Tibial artery (tissue), 4 donors: Measurements from ENCODE around the gene PRND.
"Not testable (repeated sequence)": the region's sequence is repeated elsewhere in the genome, so short reads cannot be mapped to it uniquely, and the experiment has no call there.

ENCODE experiments used
- DNase-seq, 2 donors: peaks; one replicate each; pipeline ENCODE4 v3.0.0-alpha.2; 2019
- H3K27ac ChIP-seq, 2 donors: fragments of 200-600 bp; sonication (generic) in 1 of 2; 1 replicate in 1 of 2; 2 replicates in 1 of 2; pipeline ENCODE4 v1.5.1; 2018 to 2019; ENCODE audit warnings: mild to moderate bottlenecking in 1 of 2
- H3K27me3 ChIP-seq, 2 donors: fragments of 200-600 bp; sonication (generic) in 1 of 2; one replicate each; pipeline versions ENCODE4 v1.5.1 to v1.6.0; 2016 to 2019
- H3K36me3 ChIP-seq, 3 donors: fragments of 200-600 bp; sonication (generic) in 2 of 3; one replicate each; pipeline ENCODE4 v1.5.1; 2016 to 2019; ENCODE audit warnings: mild to moderate bottlenecking in 2 of 3
- H3K4me1 ChIP-seq, 4 donors: fragments of 200-600 bp; sonication (generic) in 2 of 4; 1 replicate in 3 of 4; 2 replicates in 1 of 4; pipeline ENCODE4 v1.5.1; 2016 to 2019
- H3K4me3 ChIP-seq, 2 donors: fragments of 200-600 bp; sonication (generic) in 1 of 2; 1 replicate in 1 of 2; 2 replicates in 1 of 2; pipeline ENCODE4 v1.5.1; 2018 to 2019; ENCODE audit warnings: mild to moderate bottlenecking in 2 of 2
- H3K9me3 ChIP-seq, 3 donors: fragments of 200-600 bp; sonication (generic) in 1 of 3; one replicate each; pipeline ENCODE4 v1.5.1; 2016 to 2019
- intact Hi-C: fragments of 100-400 bp; cut with DNase I; formaldehyde crosslinking; loops from one replicate; pipeline ENCODE4 v1.15.0; 2023; ENCODE audit warnings: low total_unique reads
- TF ChIP-seq, protein P1 (sequence below), 2 experiments: fragments of 200-600 bp in 1 of 2; fragments of 450-650 bp in 1 of 2; IDR thresholded peaks; one replicate each; pipeline ENCODE4 v1.5.1; 2017 to 2019; ENCODE audit warnings: antibody characterized with exemption in 2 of 2, mild to moderate bottlenecking in 1 of 2, moderate library complexity in 1 of 2

Gene PRND

GRCh38 chr20:4720977-4721349 lies 746 bp upstream of the PRND start:
- peaks cover 0 to 9% (median 3%) of the 10 kb centered on the region in 4 donors for H3K4me1 ChIP-seq
- no peaks in the 10 kb centered on the region for H3K36me3 ChIP-seq
- no peak for DNase-seq
- no peaks in the 10 kb centered on the region for H3K9me3 ChIP-seq
- intact Hi-C loops = no loop called here
- TF ChIP-seq, protein P1, sequence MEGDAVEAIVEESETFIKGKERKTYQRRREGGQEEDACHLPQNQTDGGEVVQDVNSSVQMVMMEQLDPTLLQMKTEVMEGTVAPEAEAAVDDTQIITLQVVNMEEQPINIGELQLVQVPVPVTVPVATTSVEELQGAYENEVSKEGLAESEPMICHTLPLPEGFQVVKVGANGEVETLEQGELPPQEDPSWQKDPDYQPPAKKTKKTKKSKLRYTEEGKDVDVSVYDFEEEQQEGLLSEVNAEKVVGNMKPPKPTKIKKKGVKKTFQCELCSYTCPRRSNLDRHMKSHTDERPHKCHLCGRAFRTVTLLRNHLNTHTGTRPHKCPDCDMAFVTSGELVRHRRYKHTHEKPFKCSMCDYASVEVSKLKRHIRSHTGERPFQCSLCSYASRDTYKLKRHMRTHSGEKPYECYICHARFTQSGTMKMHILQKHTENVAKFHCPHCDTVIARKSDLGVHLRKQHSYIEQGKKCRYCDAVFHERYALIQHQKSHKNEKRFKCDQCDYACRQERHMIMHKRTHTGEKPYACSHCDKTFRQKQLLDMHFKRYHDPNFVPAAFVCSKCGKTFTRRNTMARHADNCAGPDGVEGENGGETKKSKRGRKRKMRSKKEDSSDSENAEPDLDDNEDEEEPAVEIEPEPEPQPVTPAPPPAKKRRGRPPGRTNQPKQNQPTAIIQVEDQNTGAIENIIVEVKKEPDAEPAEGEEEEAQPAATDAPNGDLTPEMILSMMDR (IDR thresholded peaks at IDR 0.05) = no peak
- H3K27ac ChIP-seq = no peak overlapping the region
- no peak overlapping the region for H3K4me3 ChIP-seq
- peaks cover 0 to 17% of the 10 kb centered on the region in 2 donors for H3K27me3 ChIP-seq

DNA sequence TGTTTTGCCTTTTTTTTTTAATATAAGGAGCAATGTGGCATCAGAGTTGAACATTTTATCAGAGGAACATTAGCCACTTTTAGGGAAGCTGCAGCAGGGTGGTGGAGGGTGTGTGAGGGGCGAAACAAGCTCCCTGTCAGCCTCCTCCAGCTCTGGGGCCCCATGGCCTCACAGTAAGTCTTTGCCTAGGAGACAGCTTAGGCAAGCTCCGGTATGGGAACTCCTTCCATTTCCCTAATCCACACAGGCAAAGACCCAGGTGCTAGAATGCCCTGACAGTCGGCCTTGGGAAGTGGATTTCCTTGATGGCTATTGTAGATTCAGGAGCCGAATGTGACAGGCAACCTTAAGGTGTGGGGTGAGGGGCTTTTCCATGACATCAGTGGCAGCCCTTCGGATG lies 862 bp downstream of the PRND start:
- TF ChIP-seq, protein P1 (IDR thresholded peaks at IDR 0.05) = no peak
- Histone ChIP-seq H3K27ac (no peak overlapping the region), H3K9me3 (no peaks in the 10 kb centered on the region), H3K36me3 (no peaks in the 10 kb centered on the region), H3K4me3 (no peak overlapping the region), H3K4me1 (peaks cover 0 to 9% (median 3%) of the 10 kb centered on the region in 4 donors), H3K27me3 (peaks cover 0 to 17% of the 10 kb centered on the region in 2 donors)
- no peak for DNase-seq
- intact Hi-C loops = loop anchor here (2.0 kb wide), 1 partner anchor 114 kb away; no protein-coding TSS in a partner anchor

- Histone ChIP-seq H3K4me3 (no peak overlapping the region), H3K27me3 (peaks cover 0 to 17% of the 10 kb centered on the region in 2 donors), H3K36me3 (no peaks in the 10 kb centered on the region), H3K4me1 (peaks cover 0 to 9% (median 3%) of the 10 kb centered on the region in 4 donors), H3K9me3 (no peaks in the 10 kb centered on the region), H3K27ac (no peak overlapping the region)
- intact Hi-C loops = loop anchor here (2.0 kb wide), 1 partner anchor 114 kb away; no protein-coding TSS in a partner anchor
- TF ChIP-seq, protein P1 (IDR thresholded peaks at IDR 0.05) = no peak
- DNase-seq = no peak
Observed at GRCh38 chr20:4722993-4723392, 1.3 kb downstream of the PRND start.

GRCh38 chr20:4723553-4723952 lies 1.8 kb downstream of the PRND start:
- H3K27me3 ChIP-seq = peaks cover 0 to 17% of the 10 kb centered on the region in 2 donors
- intact Hi-C loops = loop anchor here (2.0 kb wide), 1 partner anchor 115 kb away; no protein-coding TSS in a partner anchor
- not testable (repeated sequence) for H3K9me3 ChIP-seq, H3K4me3 ChIP-seq, H3K36me3 ChIP-seq, DNase-seq, H3K4me1 ChIP-seq, H3K27ac ChIP-seq

- Histone ChIP-seq H3K36me3 (no peaks in the 10 kb centered on the region), H3K27ac (no peak overlapping the region), H3K27me3 (peaks cover 0 to 21% of the 10 kb centered on the region in 2 donors), H3K9me3 (no peaks in the 10 kb centered on the region), H3K4me3 (no peak overlapping the region), H3K4me1 (peaks cover 0 to 9% (median 3%) of the 10 kb centered on the region in 4 donors)
- TF ChIP-seq, protein P1 (IDR thresholded peaks at IDR 0.05) = no peak
- intact Hi-C loops = no loop called here
- no peak for DNase-seq
Observed at GRCh38 chr20:4724459-4725262, 3.0 kb downstream of the PRND start.

DNA sequence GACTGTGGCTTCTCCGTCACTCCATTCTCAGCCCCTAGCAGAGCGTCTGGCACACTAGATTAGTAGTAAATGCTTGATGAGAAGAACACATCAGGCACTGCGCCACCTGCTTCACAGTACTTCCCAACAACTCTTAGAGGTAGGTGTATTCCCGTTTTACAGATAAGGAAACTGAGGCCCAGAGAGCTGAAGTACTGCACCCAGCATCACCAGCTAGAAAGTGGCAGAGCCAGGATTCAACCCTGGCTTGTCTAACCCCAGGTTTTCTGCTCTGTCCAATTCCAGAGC lies 3.5 kb downstream of the PRND start:
- no peak overlapping the region for H3K4me3 ChIP-seq

More for the DNA sequence above, 3.5 kb downstream of the PRND start:
- Histone ChIP-seq H3K27me3 (peaks cover 0 to 23% of the 10 kb centered on the region in 2 donors), H3K27ac (no peak overlapping the region), H3K36me3 (no peaks in the 10 kb centered on the region), H3K4me1 (peaks cover 0 to 9% (median 3%) of the 10 kb centered on the region in 4 donors), H3K9me3 (no peaks in the 10 kb centered on the region)
- intact Hi-C loops = no loop called here
- TF ChIP-seq, protein P1 (IDR thresholded peaks at IDR 0.05) = no peak
- DNase-seq = no peak
